Measurements from ENCODE around the gene CHCHD2.
"Not testable (repeated sequence)": the region's sequence is repeated elsewhere in the genome, so short reads cannot be mapped to it uniquely, and the experiment has no call there.

GRCh38 chr7:56080726-56081435 is 25.4 kb downstream of the CHCHD2 start:
- TF ChIP-seq CHAMP1 (IDR thresholded peaks at IDR 0.05); SNRNP70 (optimal IDR thresholded peaks at IDR 0.05; ENCODE audit: low read depth, low read length); MYC (IDR thresholded peaks at IDR 0.05; ENCODE audit: low read depth, low read length); MYC (CRISPR knock-in tag; IDR thresholded peaks at IDR 0.05; ENCODE audit: borderline replicate concordance, low read depth): not testable (repeated sequence)

All from K562 (cell line).